Measurements from ENCODE around the gene CFL1.
A peak's percentile ranks its signal among the peaks of the same experiment; 100 is the strongest.

Gene CFL1

DNA sequence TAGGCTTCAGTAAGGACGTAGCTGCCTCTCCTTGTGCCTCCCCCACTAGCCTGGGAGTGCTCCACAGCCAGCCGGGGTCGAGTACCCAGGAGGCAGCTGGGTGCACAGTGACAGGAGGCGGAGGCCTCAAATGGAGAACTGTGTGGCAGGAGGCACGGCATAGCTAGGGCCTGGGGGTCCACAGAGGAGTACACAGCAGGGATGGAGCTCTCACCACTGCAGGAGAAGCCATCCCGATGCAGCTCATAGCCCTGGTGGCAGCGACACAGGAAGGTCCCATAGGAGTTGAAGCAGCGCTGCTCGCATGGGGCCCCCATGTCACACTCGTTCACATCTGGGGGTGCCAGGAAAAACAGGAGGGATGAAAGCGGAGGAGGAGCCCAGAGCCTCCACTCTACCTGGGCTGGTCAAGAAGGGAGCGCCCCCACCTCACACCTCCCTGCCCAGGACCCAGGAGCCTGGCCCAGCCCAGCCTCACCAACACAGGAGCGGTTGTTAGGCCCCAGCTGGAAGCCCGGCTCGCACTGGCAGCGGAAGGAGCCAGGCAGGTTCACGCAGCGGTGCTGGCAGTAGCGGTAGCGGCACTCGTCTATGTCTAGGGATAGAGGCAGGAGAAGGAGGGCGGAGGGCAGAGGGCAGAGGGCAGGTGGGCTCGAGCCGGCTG is 11.8 kb upstream of the CFL1 start:
- no peak for DNase-seq

DNA sequence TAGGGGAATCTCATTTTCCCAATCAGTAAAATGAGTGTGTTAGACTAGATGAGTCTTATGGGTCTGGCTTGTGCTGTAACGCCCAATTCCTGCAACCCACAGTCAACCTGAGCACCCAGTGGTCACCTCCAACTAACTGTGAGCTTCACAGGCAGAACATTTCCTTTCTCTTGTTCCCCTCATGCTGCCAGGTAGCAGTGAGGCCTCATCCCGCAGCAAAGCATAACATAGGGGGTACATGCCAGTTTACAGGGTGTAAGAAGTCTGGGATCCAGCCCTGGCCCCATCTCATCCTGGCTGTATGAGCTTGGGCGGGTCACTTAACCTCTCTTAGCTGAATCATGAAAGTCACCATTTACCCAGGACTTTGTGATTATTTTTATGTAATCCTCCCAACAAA is 10.9 kb upstream of the CFL1 start:
- DNase-seq = no peak

DNA sequence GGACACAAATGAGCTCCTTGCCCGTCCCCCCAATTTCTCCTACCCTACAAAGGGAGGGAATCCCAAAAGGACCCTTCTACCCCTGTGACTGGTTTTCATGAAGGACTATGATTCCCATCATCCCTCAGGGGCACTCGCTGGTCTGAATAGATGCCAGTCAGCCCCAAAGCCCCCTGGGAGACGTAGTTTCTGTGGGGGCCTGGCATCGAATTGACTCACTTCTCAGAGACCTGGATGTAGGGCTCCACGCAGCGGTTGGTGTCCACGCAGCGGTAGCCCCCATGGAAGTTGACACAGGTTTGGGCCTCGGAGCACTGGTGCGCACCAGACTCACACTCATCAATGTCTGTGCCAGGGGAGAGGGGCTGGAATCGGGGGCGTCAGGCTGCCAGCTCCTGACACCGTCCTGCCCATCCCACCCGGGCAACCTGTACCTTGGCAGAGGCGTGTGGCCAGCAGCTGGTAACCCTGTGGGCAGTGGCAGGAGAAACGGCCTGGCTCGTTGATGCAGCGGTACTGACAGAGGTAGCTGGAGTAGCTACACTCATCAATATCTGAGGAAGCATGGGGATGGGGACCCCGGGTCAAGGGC is 10.2 kb upstream of the CFL1 start:
- DNase-seq = no peak

DNA sequence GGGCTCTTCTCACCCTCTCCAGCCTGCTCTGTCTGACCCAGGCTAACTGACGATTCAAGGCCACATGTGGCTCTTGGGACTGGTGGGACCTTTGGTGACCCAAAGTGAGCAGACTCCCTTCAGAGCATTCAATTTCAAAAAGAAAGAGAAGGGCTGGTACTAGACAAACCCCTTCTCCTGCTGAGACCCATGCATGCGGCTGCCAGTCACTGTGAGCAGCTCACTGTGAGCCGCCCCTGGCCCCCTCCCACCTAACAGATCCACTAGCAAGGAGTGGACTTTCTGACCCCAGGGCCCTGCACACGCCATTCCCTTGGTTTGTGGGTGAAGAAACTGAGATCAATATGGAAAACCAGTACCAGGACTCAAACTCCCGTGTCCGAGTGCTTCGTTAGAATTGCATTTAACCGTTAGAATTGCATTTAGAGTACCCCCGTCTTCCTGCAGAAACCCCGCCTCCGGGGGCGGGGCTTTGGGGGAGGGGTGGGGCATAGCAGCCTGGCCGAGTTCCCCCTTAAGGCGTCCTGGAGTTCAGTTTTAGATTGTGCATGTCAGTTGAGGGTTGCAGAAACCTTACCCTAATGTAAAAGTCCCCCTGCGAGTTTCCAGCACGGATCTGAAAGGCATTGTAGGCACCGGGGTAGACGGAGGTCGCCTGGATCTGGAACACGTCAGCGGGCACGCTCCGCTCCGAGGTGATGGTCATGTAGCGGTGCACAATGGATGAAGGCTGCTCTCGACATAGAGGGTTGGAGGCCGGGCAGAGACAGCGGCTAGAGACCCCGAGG is 9.5 kb upstream of the CFL1 start:
- DNase-seq = no peak

DNA sequence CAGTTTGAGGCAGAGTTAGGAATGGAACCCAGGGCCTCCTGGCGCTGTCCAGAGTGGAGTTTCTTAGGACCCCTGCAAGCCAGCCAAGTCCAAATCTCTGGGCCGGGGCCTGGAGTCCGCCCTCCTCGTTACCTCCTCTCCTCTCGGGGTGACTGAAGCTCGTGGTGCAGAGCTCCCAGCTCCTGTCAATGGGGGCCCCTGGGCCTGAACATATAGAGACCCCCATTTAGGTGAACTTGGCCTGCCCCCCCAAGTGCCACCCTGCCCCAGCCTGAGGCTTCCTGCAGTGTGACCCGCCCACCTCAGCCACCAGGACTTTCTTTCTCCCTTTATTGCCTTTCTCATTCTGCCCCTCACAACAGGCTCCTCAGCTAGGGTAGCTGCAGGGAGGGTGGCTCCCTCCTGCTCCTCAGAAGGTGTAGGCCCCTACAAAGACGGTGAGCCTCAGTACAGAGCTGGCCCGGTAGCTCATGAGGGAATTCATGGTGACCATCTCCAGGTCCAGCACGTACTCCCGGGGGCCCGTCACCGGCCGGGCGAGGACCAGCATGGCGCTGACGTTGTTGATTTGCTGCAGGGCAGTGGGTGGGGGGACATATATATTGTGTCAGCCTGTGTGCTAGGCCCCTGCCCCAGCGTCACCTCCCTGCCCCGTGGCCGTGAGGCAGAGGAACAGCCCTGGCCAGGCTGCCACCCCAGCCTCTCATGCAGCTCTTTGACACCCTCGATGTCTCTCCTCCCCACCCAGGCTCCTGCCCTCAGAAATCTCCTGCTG is 8.7 kb upstream of the CFL1 start:
- no peak for DNase-seq

DNA sequence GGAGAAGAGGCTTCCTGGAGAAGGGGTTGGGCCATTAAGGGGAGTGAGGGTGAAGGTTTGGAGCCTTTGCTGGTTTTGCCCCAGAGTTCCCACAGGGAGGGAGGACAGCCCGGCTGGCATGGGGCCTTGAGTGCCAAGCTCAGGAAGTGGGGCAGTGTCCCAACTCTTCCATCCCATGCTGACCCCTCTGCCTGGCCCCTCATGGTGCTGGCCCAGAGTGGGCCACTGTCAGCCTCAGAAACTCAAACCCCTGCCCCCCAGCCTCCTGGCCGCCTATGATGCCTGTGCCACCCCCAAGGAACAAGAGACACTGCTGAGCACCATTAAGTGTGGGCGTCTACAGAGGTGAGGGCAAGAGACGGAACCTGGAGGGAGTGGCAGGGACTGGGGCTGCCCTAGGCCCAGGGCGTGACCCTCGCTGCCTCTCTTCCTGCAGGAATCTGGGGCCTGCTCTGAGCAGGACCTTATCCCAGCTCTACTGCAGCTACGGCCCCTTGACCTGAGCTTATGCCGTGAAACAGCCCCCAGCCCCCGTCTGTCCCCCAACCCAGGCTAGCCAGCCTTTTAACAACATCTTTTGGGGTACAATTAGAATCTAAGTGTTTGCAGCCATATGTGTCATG is 7.7 kb upstream of the CFL1 start:
- DNase-seq = no peak

DNA sequence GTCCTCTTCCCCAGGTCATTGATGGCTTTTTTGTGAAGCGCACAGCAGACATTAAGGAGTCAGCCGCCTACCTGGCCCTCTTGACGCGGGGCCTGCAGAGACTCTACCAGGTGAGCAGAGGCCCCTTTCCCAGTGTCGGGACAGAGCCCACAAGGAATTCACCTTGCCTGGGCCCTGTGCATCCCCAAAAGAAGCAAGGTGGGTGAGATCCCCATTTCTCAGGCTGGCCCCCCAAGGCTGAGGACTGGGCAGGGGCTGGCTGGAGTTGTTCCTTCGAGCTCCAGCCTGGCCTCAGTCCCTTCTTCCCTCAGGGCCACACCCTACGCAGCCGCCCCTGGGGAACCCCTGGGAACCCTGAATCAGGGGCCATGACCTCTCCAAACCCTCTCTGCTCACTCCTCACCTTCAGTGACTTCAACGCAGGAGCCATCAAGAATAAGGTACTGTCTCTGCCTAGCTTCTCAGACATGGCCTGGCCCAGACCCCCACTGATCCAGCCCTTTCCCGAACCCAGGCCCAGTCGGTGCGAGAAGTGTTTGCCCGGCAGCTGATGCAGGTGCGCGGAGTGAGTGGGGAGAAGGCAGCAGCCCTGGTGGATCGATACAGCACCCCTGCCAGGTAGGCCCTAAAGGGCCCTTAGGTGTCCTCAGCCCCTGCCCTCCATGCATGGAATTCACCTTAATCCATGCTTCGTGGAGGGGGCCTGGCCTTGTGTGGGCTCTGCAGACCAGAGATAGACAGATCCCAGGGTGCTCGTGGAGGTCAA is 6.9 kb upstream of the CFL1 start:
- DNase-seq = no peak

DNA sequence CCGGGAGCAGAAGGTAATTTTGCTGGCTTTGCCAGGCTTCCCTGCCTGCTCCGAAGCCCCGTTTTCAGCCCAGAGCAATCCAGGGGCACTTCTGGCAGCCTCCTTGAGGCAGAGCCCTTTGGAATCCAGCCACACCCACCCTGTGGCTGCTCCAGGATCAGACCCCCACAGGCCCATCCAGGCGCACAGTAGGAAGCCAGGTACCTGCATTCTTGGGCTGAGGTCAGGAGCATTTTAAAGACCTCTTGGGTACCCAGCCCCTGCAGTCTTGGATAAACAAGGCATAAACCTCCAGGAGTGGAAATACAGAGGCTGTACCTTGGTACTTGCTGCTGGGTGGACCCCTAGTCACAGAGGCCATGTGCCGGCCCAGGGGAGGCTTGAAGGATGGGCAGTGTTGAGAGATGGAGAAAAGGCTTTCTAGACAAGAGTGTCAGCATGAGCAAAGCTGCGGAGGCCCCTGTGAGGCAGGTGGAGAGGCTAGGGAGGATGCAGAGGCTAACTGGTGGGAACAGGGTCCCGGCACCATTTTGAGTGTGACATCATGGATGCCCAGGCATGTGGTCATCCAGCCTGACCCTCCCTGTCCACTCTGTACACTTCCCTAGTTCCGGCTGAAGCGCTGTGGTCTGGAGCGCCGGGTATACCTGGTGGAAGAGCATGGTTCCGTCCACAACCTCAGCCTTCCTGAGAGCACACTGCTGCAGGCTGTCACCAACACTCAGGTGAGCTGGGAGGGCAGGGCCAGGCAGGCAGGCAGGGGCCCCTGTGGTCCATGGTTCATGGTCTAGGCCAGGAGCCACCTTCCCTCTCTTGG is 6.1 kb upstream of the CFL1 start:
- no peak for DNase-seq

DNA sequence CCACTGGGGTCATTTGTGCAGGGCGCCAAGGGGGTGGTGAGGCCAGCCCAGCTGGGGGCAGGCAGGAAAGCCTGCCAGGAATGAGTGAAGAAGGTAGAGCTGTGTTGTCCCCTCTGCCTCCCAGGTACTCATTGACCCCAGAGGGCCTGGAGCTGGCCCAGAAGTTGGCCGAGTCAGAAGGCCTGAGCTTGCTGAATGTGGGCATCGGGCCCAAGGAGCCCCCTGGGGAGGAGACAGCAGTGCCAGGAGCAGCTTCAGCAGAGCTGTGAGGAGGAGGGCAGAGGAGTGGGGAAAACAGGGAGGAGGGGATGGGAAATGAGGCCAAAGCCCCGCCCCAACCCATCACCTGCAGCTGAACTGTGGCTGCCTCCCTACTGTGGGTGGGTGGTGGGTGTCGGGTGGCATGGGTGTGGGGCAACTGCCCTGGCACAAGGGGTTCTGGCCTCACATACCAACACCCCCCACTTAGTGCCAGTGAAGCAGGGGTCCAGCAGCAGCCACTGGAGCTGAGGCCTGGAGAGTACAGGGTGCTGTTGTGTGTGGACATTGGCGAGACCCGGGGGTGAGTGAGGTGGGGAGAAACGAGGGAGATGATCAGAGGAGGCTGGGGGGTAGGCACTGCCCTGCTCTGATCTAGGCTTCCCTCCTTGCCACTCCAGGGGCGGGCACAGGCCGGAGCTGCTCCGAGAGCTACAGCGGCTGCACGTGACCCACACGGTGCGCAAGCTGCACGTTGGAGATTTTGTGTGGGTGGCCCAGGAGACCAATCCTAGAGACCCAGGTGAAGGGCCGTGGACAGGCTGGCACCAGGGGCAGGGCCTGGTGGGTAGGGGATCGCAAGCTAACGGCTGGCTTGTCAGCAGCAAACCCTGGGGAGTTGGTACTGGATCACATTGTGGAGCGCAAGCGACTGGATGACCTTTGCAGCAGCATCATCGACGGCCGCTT is 5.2 kb upstream of the CFL1 start:
- no peak for DNase-seq

DNA sequence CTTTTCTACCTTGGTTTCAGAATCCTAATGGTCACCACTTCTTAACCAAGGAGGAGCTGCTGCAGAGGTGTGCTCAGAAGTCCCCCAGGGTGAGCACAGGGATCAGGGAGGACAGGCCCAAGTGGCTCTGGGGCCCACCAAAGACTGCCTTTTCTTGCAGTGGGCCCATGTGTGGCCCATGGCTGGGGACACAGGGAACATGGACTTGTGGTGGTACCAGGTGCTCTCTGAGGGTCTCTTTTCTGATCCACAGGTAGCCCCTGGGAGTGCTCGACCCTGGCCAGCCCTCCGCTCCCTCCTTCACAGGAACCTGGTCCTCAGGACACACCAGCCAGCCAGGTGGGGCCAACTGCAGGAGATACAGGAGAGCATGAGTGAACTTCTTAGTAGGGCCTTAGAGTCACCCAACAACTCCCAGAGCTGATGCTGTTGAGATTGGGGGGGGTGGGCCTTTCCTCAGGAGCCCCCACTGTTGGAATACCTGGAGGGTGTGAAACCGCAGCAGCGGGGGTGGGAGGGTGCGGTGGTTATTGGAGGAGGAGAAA is 4.3 kb upstream of the CFL1 start:
- DNase-seq = no peak

DNA sequence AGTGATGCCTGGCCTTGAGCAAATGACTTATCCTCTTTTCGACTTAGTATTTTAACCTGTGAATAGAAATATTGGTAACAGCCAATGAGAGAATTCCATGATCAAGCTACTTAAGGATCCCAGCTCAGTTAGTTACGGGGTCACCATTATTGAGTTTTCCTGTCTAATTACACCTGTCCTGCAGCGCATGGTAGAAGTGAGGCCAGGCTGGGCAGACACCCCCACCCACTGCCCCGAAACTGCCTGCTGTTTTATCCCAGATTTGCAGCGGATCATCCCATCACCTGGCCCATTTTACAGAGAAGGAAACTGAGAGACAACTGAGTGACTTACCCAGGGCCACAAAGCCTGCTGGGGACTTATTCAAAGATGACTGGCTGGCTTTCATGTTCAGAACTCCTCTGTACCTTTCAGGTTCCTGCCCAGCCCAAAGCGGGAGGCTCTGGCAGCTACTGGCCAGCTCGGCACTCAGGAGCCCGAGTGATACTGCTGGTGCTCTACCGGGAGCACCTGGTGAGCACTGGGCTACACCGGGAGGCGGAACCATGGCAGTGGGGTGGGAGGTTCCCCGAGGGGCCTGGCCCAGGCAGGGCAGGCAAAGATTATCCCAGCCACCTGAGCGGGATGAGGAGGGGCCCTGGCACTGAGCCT is 3.7 kb upstream of the CFL1 start:
- no peak for DNase-seq

DNA sequence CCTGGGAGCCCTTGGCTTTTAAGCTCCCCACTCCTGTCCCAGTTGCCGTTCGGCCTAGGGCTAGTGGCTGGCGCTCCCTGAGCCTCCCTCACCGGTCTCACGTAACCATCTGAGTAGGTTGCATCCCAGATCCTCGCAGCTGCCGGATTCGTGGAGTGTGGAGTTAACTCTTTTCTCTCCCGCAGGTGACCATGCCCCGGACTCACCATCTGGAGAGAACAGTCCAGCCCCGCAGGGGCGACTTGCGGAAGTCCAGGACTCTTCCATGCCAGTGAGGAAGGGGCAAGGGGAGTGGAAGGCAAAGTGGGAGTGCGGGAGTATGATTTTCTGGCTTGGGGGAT is 3.2 kb upstream of the CFL1 start:
- DNase-seq = no peak

DNA sequence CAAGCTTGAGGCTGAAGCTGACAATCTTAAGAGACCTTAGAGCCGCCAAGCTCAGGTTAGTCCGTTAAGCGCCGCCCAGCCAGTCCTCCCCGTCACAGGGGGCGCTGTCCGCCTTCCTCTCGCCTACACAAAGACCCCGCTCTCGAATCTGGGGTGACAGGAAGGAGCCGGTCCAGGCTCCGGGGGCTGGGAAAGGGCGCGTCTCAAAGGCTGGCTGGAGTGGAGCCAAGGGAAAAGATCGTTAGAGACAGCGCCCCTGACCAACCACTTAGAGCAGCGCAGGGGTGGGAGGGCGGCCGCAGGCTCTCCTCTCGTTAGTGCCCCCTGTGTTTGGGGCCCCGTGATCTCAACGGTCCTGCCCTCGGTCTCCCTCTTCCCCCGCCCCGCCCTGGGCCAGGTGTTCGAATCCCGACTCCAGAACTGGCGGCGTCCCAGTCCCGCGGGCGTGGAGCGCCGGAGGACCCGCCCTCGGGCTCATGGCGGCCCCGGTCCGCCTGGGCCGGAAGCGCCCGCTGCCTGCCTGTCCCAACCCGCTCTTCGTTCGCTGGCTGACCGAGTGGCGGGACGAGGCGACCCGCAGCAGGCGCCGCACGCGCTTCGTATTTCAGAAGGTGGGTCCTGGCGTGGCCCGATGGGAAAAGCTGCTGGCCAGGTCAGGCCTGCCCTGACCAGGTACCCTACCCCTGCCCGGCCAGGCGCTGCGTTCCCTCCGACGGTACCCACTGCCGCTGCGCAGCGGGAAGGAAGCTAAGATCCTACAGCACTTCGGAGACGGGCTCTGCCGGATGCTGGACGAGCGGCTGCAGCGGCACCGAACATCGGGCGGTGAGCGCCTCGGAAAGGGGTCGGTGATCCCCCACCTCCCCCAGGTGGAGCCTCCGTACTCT is 2.5 kb upstream of the CFL1 start, which contains the start of gene MUS81:
TSS of gene MUS81 (plus strand) at position 156 of the 887 bp plus-strand sequence. CDS start at position 477, 321 bp downstream.
- peak; percentile 91 to 93 for DNase-seq

DNA sequence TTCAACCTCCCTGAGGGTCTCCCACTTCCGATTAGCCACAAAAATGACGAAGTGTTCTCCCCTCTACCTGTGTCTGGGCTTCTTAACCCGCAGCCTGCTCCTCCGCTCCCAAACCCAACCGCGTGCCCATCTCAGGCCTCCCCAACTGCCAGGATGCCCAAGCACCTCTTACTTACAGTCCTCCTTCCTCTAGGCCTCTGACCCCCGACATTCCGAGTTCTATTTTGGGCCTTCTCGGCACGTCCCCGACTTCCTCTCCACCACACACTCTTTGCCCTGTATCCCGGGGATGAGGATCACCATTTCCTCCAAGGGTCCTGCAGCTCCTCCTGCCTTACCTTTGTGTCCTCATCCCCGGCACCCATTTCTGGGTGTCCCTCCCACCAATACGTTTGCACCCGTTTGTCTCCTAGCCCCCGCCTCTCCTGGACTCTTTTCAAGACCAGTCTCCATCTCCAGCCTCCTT is 1.9 kb upstream of the CFL1 start:
- DNase-seq = no peak

DNA sequence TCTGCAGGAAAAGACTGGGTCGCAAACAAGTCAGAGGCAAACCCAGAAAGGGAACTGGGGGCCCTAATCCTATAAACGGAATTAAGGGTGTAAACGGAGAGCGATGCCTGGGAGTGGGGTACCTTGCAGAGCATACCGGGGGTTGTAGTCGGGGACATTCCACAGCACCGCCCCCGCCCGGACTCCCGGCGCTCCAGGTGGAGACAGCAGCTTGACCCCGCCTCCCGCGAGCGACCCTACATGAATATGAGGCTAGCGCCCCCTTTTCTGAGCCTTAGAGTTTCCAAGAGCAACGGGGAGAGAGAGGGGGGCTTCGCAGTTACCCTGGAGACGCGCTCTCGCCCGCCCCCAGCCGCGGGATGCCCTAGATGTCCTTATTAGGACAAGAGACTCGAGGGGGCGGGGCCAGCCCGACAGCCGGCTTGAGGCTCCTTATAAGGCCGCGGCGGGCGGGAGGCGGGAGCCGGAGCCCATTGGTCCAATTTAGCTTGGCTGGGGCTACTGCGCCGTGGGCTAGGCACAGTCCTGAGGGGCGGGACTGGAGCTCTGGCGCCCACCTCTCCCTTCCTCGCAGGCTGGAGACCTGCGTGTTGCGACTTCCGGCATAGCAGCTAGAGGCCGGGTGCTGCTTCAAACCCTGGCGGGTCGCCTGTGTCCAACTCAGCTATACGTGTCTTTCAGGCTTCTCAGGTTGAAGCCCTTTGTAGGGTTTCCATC is 1.3 kb upstream of the CFL1 start:
- peak; percentile 79 to 82 for DNase-seq

DNA sequence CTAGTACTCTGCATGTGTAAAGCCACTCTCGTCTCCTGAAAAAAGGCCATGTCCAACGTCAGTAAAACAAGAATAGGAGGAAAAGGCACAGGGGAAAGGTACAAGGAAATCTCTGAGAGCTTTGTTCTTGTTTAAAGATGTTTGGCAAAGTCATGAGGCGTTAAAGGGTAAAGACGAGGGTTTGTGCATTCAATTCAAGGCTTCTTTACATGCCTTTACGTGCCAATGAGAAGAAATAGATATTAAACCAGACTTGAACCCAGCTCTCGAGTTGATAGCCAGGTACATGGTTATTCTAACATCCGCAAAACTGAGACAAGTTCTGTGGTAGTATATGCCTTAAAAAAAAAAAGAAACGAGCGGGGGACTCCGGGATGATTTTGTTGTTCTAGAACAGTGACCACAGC is 704 bp upstream of the CFL1 start:
- DNase-seq = no peak

DNA sequence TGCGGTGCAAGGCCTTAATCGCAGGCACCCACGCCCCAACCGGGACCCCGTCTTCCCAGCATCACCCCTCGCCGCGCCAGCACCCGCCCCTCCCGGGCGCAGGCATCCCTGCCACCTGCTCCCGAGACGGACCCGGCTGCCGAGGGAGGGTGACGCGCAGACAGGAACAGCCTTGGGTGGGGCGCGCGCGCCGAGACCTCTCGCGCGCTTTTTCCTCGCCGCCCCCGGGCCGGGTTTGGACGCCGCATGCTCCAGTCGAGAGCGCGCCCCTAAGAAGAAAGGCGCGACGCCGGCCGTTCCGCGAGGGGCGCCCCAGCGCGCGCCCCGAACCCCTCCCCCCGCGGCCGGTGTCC is 504 bp downstream of the CFL1 start:
- DNase-seq = no peak
